ENCODE measurements around the gene XPR1. TPM values are rescaled to one million over a fixed set of nuclear protein-coding genes. Genes with fewer than 3 reads are reported as not detected.

The XPR1 gene
- total RNA-seq: 21.8 and 25.9 TPM in 2 replicates

DNA sequence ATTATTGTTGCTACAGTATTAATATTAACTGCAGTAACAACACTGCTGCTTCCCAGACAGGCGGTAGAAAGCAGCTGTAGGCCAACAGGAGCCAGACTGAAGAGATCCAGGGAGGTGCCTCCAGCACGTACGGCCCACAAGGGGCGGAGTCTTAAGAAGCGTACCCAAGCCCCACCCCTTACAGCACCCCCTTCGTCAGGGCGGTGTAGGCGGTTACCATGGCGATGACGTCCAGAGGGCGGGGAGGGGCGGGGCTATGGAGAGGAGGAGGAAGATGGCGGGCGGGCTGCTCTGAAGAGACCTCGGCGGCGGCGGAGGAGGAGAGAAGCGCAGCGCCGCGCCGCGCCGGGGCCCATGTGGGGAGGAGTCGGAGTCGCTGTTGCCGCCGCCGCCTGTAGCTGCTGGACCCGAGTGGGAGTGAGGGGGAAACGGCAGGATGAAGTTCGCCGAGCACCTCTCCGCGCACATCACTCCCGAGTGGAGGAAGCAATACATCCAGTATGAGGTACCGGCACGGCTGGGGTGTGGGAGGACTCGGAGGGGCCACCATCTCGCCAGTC, at the start of gene XPR1:
Gene XPR1, plus strand, starts transcription at position 257 of the 560 bp plus-strand sequence. Its CDS starts 180 bp downstream, at position 437.
- peak; percentile 99 for DNase-seq (ENCODE audit: low read depth in 2 of 2)

DNA sequence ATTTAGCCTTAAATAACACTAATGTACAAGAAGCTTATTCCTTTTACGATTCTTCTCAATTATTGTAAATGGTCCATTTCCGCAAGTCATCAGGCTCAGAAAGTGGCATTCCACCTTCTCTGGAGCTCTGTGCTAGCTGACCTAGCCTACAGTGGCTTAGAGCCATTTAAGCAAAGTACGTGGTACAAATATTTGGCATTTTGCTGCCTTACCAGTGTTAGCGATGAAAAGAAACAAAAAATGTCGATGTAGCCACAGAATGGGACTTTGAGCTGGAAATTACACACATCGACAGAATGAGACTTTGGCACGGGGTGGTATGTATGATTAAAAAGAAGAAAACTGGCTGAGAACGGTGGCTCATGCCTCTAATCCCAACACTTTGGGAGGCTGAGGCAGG, 47.0 kb upstream of the XPR1 start:
- no peak for DNase-seq (ENCODE audit: low read depth in 2 of 2)

GRCh38 chr1:180585994-180586359, 45.8 kb upstream of the XPR1 start:
- DNase-seq (ENCODE audit: low read depth in 2 of 2): no peak

DNA sequence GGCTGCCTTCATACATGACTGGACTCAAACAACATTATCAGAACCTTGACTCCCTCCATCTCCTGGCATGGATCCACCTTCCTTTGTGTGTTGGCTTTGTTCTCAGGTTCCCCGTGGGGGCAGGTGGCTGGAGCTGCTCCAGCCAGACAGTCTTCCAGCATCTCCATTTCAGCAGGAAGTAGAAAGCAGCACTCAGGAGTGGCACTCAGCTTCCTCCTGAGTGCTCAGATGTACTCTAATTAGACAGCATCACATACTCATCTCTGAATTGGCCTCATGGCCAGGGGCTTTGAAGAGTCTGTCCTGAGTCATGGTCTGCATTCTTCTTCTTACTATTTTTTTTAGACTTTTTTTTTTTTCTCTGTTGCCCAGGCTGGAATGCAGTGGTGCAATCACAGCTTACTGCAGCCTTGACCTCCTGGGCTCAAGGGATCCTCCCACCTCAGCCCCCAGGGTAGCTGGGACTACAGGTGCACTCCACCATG, 45.1 kb upstream of the XPR1 start:
- peak in 1 of 2 donors; percentile 28 for DNase-seq (ENCODE audit: low read depth in 2 of 2)

DNA sequence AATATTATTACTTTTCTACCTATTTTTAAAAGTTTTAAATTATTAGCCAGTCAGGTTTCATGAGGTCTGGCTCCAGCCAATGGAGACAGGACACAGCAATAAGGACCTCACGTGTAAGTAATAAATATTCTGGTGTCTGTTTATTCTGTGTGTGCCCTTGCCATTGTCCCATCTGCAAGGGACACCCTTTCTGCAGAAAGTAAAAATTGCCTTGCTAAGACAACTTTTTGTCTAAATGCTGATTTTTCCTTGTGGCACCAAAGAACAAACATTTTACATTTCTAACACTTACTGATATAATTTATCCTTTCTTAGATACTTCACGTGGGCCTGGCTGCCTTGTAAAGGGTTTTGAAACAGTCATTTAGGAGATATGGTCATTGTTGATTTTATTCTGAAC, 43.7 kb upstream of the XPR1 start:
- no peak for DNase-seq (ENCODE audit: low read depth in 2 of 2)

- no peak for DNase-seq (ENCODE audit: low read depth in 2 of 2)
Observed at GRCh38 chr1:180590889-180591288, 40.9 kb upstream of the XPR1 start.

DNA sequence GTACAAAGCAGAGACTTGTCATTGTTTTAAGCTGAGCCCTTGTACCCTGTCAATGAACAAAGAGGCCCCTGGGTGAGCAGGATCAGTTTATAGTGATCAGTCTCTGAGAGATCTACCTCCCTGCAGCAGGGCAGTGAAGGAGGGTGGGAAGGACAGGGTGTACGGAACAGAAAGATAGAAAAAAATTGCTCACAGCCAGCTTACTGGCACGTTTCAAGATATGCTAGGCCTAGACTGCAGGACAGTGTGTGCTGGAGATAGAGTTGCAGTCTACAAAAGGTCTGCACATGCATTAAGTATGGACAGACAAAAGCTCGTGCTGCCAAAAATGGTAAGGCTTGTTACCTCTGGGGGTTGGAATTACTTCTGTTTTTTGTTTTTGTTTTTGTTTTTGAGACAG, 38.4 kb upstream of the XPR1 start:
- DNase-seq (ENCODE audit: low read depth in 2 of 2): no peak

- peak in 1 of 2 donors; percentile 10 for DNase-seq (ENCODE audit: low read depth in 2 of 2)
Observed at GRCh38 chr1:180594723-180595122, 37.1 kb upstream of the XPR1 start.

- no peak for DNase-seq (ENCODE audit: low read depth in 2 of 2)
Observed at GRCh38 chr1:180595966-180596365, 35.9 kb upstream of the XPR1 start.

DNA sequence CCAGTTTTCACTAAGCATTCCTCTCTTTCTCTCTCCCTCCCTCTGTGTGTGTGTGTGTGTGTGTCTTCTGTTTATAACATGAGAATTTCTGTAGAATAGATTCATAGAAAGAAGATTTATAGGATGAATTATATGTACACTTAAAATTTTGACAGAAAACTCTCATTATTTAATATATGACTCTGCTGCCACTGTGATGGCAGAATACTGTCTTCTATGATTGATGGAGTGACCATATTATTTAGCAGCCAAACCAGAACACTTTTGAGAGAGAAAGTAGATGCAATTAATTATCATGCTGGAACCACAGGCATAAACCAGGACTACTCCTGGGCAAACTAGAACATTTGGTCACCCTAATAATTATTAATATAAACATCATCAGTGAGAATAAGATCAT, 34.3 kb upstream of the XPR1 start:
- no peak for DNase-seq (ENCODE audit: low read depth in 2 of 2)

GRCh38 chr1:180598333-180598974, 33.4 kb upstream of the XPR1 start:
- no peak for DNase-seq (ENCODE audit: low read depth in 2 of 2)

GRCh38 chr1:180600343-180600742, 31.5 kb upstream of the XPR1 start:
- DNase-seq (ENCODE audit: low read depth in 2 of 2): no peak

- no peak for DNase-seq (ENCODE audit: low read depth in 2 of 2)
Observed at GRCh38 chr1:180601512-180601911, 30.3 kb upstream of the XPR1 start.

DNA sequence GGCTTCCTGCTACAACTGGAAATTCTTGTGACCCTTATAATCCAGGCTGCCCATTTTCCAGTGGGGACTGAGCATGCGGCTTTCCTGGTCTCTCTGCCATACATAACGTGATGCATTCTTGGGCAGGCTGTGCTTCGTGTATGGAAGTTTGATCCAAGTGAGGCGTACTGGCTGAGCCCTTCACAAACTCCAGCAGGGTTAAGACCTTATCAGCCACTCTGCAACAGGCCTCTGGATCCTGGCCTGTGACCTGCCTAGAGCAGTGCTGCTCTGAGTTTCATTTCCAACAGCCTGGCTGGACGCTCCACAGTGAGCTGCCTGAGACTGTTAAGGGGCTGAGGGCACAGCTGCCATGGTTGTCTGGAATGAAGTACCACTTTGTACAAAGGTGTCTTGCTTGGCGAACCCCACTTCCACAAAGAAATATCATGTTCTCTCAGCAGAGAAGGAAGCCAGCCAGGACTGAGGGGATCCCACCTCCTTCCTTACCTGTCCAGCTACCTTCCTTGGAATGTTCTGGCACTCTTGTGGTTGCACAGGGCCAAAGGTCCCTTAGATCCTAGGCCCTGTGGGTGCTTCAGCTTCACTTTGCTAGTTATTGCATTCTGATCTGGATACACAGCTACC, 28.5 kb upstream of the XPR1 start:
- no peak for DNase-seq (ENCODE audit: low read depth in 2 of 2)

DNA sequence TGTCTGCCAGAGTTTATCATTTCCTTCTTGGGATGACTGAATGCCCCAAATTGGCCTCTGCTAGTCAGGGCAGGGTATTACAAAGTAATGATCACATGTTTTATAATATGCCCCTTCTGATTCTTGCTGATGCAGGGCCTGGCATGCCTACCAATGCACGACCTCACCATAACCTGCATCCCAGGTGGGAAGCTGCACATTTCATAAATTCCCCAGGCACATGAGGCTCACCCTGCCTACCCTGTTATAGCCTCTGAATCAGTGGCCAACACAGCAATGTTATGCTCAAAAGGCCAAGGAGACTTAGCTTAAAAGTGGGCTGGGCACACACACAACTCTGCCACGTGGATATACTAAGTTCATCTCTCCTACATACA, 28.0 kb upstream of the XPR1 start:
- no peak for DNase-seq (ENCODE audit: low read depth in 2 of 2)

DNA sequence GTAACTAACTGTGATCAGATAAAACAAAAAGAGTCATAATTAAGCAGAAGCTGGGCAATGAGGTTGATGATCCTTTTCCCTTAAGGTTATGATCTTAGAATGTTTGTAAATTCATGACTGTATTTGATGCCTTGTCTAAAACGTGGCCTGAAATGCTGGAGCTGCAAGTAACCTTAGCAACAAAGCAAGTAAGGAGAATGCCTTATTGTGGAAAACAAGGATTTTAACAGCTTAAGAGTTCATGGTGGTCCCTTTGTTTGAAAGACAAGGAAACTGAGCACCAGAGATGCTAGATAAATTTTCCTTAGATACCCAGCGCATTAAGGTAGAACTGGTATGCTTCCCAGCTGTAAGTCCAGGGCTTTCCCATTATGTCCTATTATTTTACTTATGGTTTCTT, 25.7 kb upstream of the XPR1 start:
- DNase-seq (ENCODE audit: low read depth in 2 of 2): no peak

DNA sequence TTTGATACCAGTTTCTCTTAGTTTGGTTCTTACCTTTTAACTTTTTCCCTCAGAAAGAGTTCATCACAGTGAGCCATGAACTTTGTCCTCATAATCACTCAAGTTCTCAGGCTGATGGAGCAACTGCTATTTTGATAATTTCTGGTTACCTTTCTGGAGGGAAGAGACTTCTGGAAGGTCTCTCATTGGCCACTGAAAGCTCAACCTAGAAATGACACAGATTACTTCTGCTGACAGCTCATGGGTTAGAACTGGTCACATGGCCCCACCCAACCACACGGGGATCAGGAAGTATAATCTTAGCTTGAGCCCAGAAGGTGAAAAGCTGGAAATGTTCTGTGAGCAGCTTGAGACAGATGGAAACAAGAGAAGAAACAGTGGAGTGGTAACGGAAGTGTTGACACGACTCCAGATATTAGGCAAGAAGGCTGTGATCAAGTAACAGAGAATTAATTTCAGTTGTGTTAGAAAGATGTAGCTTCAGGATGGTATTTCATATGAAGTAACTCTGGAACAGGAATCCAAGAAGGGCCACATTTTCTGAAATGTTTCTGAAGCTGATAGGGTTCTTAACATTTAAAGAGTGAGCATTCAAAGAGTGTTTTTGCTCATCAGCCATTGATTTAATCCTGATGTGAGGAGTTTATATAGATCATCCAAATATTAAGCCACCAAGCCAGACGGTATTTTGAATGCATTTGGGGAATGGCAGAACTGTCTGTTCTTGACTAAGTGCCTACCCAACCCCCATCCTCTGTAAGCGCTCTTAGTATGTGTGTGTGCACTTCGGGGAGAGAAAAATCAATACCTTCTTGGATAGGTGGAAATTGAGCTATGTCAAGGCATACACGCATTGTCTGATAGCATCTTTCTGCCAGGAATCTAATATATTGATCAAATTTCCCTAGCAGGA, 21.9 kb upstream of the XPR1 start:
- DNase-seq (ENCODE audit: low read depth in 2 of 2): no peak

DNA sequence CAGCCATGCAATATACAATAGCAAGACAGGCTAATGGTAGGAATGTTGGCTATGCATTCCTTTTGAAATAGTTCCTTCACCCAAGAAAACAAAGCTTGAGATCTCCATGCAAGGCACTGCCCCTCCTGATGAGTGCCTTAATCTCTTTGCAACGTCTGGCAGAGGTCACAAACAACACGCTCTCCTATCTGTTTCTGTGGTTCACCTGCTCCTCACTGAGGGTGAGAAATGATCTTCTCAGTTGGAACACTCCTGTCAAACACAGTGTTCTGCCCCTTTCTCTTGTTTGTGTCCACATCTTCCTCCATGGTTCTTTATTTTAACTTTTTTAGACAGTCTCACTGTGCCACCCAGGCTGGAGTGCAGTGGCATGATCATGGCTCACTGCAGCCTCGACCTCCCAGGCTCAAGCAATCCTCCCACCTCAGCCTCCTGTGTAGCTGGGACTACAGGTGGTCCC, 21.2 kb upstream of the XPR1 start:
- DNase-seq (ENCODE audit: low read depth in 2 of 2): no peak

DNA sequence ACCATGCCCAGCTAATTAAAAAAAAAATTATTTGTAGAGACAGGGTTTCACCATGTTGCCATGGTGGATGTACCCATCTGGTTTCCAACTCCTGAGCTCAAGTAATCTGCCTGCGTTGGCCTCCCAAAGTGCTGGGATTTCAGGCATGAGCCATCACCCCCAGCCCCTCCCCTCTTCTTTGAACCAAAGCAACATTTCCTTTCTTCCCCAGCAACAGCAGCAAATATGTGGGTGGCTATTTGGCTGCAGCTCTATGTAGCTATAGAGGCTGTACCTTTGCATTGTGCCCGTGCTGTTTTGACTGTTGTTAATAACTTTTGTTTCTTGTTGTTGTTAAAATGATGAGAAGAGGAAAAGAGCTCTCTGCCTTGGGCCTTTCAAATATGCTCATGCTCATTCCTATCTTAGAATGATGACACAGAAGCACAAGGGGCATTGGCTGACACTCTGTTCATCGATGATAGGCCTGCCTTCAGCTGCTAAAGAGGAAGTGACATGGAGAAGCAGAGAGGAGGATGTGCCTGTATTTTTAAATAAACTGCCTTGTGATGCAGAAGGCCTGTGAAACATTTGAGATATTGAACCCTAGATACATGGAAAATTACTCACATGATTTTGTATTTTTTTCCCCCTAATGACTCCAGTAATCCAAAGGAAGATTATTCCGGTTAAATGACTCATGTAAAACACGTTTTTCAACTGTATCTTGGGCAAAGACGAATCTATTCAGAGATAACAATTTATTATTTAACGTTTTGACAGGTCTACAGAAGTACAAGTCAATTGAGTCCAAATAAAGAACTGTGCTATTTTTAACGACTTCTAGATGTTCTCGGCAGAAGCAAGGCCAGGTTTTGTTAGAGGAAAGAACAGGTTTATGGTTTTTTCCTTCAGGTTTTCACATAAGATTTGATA, 20.5 kb upstream of the XPR1 start:
- DNase-seq (ENCODE audit: low read depth in 2 of 2): peak; percentile 23 to 50

DNA sequence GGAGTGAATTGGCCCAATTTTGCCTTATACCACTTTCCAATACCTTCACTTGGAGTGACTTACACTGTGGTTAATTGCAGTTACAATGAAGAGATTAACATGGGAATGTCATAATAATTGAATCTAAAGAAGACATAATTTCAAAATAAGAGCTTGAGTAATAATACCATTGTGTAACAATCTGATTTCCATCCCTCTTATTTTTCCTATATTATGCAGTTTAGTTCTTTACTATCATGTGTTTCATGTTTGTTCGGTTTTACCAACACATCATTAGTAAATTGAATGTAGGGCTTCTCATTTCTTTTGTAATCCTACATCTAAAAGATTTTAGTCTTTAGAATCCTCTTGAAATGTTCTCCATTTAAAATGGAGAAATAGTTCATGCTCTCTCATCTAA, 19.2 kb upstream of the XPR1 start:
- no peak for DNase-seq (ENCODE audit: low read depth in 2 of 2)

DNA sequence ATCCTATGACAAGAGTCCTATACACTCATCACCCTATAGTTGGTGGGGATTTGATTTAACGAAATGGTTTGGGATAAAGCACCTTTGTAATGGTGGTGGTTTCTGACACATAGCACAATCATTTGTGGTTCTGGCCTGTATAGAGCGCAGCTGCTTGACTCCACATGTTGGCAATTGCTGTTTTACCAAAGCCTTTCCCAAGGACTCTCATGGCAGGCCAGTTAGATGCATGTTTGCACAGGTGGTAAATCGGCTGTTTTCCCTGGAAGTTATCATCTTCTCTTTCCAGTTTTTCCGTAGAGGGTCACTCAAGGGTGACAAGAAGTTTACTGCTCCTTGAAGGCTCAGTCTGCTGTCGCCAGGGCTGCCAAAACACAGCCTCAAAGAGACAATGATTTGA, 17.1 kb upstream of the XPR1 start:
- no peak for DNase-seq (ENCODE audit: low read depth in 2 of 2)
